HepG2 (cell line): ENCODE results near the gene EVA1A. TPM values are rescaled to one million over a fixed set of nuclear protein-coding genes. Genes with fewer than 3 reads are reported as not detected.

Experiments used
- CEBPB ChIP-seq: IDR thresholded peaks from 2 replicates; pipeline ENCODE4 v1.6.1; 2011; ENCODE audit warnings: low read depth, low read length, improper control_type of control experiment, borderline replicate concordance
- DRAP1 ChIP-seq: IDR thresholded peaks from 2 replicates; pipeline ENCODE4 v1.6.1; 2016; ENCODE audit warnings: missing genetic modification reagents, missing compliant biosample characterization
- HNRNPL ChIP-seq: fragments of 200-400 bp; formaldehyde crosslinking; IDR thresholded peaks from 2 replicates; pipeline ENCODE4 v1.6.1; 2017; ENCODE audit warnings: mild to moderate bottlenecking, low read depth, low read length
- PBX3 ChIP-seq: sonication (generic); formaldehyde crosslinking; IDR thresholded peaks from 2 replicates; pipeline ENCODE4 v1.8.1; 2023; ENCODE audit warnings: missing genetic modification reagents, inconsistent platforms, borderline replicate concordance
- RFX3 ChIP-seq: IDR thresholded peaks from 2 replicates; pipeline ENCODE4 v1.6.1; 2016; ENCODE audit warnings: missing biosample characterization, missing genetic modification reagents
- SKIL ChIP-seq: sonication (generic); formaldehyde crosslinking; IDR thresholded peaks from 2 replicates; pipeline ENCODE4 v1.8.0; 2022; ENCODE audit warnings: missing genetic modification reagents, mild to moderate bottlenecking, moderate library complexity, borderline replicate concordance
- TBX3 ChIP-seq: fragments of 450-650 bp; IDR thresholded peaks from 2 replicates; pipeline ENCODE4 v1.6.1; 2017; ENCODE audit warnings: antibody characterized with exemption, mild to moderate bottlenecking, inconsistent platforms, borderline replicate concordance
- TFDP1 ChIP-seq: IDR thresholded peaks from 2 replicates; pipeline ENCODE4 v1.6.1; 2016; ENCODE audit warnings: missing compliant biosample characterization, missing genetic modification reagents, borderline replicate concordance
- ZFP1 ChIP-seq: IDR thresholded peaks from 2 replicates; pipeline ENCODE4 v1.6.1; 2016
- ZFY ChIP-seq: sonication (generic); formaldehyde crosslinking; IDR thresholded peaks from 2 replicates; pipeline ENCODE4 v1.4.0; 2020; ENCODE audit warnings: missing genetic modification reagents
- ZNF24 ChIP-seq: fragments of 450-650 bp; IDR thresholded peaks from 2 replicates; pipeline ENCODE4 v1.6.1; 2017; ENCODE audit warnings: antibody characterized with exemption, mild to moderate bottlenecking
- ZNF281 ChIP-seq: sonication (generic); formaldehyde crosslinking; IDR thresholded peaks from 2 replicates; pipeline ENCODE4 v1.4.0; 2020; ENCODE audit warnings: missing genetic modification reagents, borderline replicate concordance
- ZNF30 ChIP-seq: sonication (generic); formaldehyde crosslinking; IDR thresholded peaks from 2 replicates; pipeline ENCODE4 v1.5.0; 2020; ENCODE audit warnings: mild to moderate bottlenecking, missing genetic modification reagents
- ZNF432 ChIP-seq: sonication (generic); formaldehyde crosslinking; IDR thresholded peaks from 2 replicates; pipeline ENCODE4 v1.5.0; 2020; ENCODE audit warnings: missing genetic modification reagents, mild to moderate bottlenecking, borderline replicate concordance
- ZNF740 ChIP-seq: sonication (generic); formaldehyde crosslinking; IDR thresholded peaks from 2 replicates; pipeline ENCODE4 v1.4.0; 2020; ENCODE audit warnings: missing genetic modification reagents
- ZNF776 ChIP-seq: sonication (generic); formaldehyde crosslinking; IDR thresholded peaks from 2 replicates; pipeline ENCODE4 v1.4.0; 2020; ENCODE audit warnings: mild to moderate bottlenecking, missing genetic modification reagents
- ZNF781 ChIP-seq: sonication (generic); formaldehyde crosslinking; IDR thresholded peaks from 2 replicates; pipeline ENCODE4 v1.5.1; 2020; ENCODE audit warnings: borderline replicate concordance, mild to moderate bottlenecking, missing genetic modification reagents; ENCODE audit errors: not compliant biosample characterization
- polyA plus RNA-seq, 8 experiments: library from polyadenylated mRNA; depleted of rRNA in 3 of 8; stranded (reverse) in 7 of 8; unstranded in 1 of 8; fragments of >200 nt; fragmentation: Illumina TruSeq in 4 of 8; extraction: Trizol in 4 of 8; gene quantifications; 2 replicates each; pipeline versions ENCODE4 v1.2.1 to v1.2.3, GENCODE V29; 2011 to 2016; ENCODE audit warnings: low read depth in 4 of 8, missing spikeins in 1 of 8, mixed read lengths in 1 of 8; ENCODE audit not compliant: insufficient read depth in 1 of 8
- total RNA-seq, 5 experiments: library from RNA; depleted of rRNA; stranded (reverse); fragments of >200 nt; fragmentation: Illumina TruSeq; extraction: Trizol; gene quantifications; 2 replicates each; pipeline ENCODE4 v1.2.3, GENCODE V29; 2016; ENCODE audit warnings: low read depth in 1 of 5

Gene EVA1A
- total and polyA plus RNA-seq, 2 of the 13 experiments (the other 11 are each of a cell fraction or from before 2014, with no cell fraction given) = 57.5 to 57.8 TPM

GRCh38 chr2:75608684-75609333 lies 48.1 kb upstream of the EVA1A start (continued):
- TF ChIP-seq ZNF281 (peak; percentile 33; the same call in 1 of the 2 replicates), TFDP1 (CRISPR knock-in tag) (peak; percentile 59; the same call in 1 of the 2 replicates), ZNF776 (CRISPR knock-in tag) (no peak), RFX3 (CRISPR knock-in tag) (no peak), ZNF740 (CRISPR knock-in tag) (peak; percentile 56; the same call in 1 of the 2 replicates), DRAP1 (CRISPR knock-in tag) (no peak; the same call in 1 of the 2 replicates), HNRNPL (no peak), ZNF24 (no peak), TBX3 (no peak), PBX3 (no peak), CEBPB (no peak), ZNF781 (CRISPR knock-in tag) (no peak), ZFY (no peak), ZNF30 (no peak), SKIL (CRISPR knock-in tag) (no peak), ZNF432 (CRISPR knock-in tag) (no peak), ZFP1 (CRISPR knock-in tag) (no peak)
